Measurements from ENCODE around the gene HACE1.
"Not testable (repeated sequence)": the region's sequence is repeated elsewhere in the genome, so short reads cannot be mapped to it uniquely, and the experiment has no call there.

The HACE1 gene

GRCh38 chr6:104837158-104837557 lies 22.6 kb downstream of the HACE1 start:
- no peak for DNase-seq
- in situ Hi-C loops (cut with HindIII; ENCODE audit: low pct_ligation_motif_present, low pct_unique_long_range_greater_than_20kb, low sequenced_read_pairs) = no loop called here

DNA sequence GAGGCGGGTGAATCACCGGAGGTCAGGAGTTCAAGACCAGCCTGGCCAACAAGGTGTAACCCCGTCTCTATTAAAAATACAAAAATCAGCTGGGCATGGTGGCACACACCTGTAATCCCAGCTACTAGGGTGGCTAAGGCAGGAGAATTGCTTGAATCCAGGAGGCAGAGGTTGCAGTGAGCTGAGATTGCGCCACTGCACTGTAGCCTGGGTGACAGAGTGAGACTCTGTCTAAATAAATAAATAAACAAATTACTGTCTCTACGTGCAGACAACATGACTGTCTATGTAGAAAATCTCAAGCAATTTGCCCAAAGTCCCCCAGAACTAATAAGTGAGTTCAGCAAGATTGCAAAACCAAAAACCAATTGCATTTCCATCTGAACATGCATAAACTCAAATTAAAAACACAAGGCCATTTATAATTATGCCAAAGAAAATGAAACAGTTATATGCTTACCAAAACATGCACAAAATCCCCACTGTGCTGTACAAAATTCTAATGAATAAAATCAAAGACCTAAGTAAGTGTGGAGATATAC lies 23.2 kb downstream of the HACE1 start:
- DNase-seq; in situ Hi-C loops (cut with HindIII; ENCODE audit: low pct_ligation_motif_present, low pct_unique_long_range_greater_than_20kb, low sequenced_read_pairs): not testable (repeated sequence)

DNA sequence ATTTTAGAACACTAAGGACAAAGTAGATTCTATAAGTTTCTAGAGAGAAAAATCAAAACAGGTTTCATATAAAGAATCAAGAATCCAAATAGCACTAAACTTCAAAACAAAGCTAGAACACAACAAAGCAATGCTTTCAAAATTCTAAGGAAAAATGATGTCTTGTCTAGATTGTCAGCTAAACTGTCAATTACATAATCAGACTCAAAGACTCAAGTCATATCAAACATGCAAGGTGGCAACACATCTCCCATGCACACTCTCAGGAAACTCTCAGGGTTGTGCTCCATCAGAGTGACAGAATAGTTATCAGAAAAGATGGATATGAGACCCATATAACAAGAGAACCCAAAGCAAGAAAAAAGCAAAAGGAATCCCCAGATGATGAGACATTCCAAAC lies 23.9 kb downstream of the HACE1 start:
- no peak for DNase-seq
- in situ Hi-C loops (cut with HindIII; ENCODE audit: low pct_ligation_motif_present, low pct_unique_long_range_greater_than_20kb, low sequenced_read_pairs) = no loop called here

GRCh38 chr6:104829183-104829958 lies 30.3 kb downstream of the HACE1 start:
- in situ Hi-C loops (cut with HindIII; ENCODE audit: low pct_ligation_motif_present, low pct_unique_long_range_greater_than_20kb, low sequenced_read_pairs) = no loop called here
- DNase-seq = no peak

GRCh38 chr6:104828478-104828877 lies 31.2 kb downstream of the HACE1 start:
- in situ Hi-C loops (cut with HindIII; ENCODE audit: low pct_ligation_motif_present, low pct_unique_long_range_greater_than_20kb, low sequenced_read_pairs) = no loop called here

DNA sequence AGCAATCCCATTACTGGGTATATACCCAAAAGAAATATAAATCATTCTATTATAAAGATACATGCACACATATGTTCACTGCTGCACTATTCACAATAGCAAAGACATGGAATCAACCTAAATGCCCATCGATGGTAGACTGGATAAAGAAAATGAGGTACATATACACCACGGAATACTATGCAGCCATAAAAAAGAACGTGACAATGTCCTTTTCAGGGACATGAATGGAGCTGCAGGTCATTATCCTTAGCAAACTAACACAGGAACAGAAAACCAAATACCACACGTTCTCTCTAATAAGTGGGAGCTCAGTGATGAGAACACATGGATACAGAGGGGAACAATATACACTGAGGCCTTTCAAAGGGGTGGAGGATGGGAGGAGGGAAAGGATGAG lies 38.9 kb downstream of the HACE1 start:
- in situ Hi-C loops (cut with HindIII; ENCODE audit: low pct_ligation_motif_present, low pct_unique_long_range_greater_than_20kb, low sequenced_read_pairs); DNase-seq: not testable (repeated sequence)

More at GRCh38 chr6:104828478-104828877, 31.2 kb downstream of the HACE1 start:
- DNase-seq = no peak

GRCh38 chr6:104816125-104816524 lies 43.6 kb downstream of the HACE1 start:
- DNase-seq = no peak
- in situ Hi-C loops (cut with HindIII; ENCODE audit: low pct_ligation_motif_present, low pct_unique_long_range_greater_than_20kb, low sequenced_read_pairs) = no loop called here

DNA sequence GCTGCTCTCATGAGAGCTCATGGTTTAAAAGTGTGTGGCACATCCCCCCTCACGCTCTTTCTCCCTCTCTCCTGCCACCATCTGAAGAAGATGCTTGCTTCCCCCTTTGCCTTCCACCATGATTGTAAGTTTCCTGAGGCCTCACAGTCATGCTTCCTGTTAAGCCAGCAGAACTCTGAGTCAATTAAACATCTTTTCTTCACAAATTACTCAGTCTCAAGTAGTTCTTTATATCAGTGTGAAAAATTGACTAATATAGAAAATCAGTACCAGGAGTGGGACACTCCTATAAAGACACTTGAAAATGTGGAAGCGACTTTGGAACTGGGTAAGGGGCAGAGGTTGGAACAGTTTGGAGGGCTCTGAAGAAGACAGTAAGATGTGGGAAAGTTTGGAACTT lies 45.0 kb downstream of the HACE1 start:
- in situ Hi-C loops (cut with HindIII; ENCODE audit: low pct_ligation_motif_present, low pct_unique_long_range_greater_than_20kb, low sequenced_read_pairs) = no loop called here
- DNase-seq = no peak

DNA sequence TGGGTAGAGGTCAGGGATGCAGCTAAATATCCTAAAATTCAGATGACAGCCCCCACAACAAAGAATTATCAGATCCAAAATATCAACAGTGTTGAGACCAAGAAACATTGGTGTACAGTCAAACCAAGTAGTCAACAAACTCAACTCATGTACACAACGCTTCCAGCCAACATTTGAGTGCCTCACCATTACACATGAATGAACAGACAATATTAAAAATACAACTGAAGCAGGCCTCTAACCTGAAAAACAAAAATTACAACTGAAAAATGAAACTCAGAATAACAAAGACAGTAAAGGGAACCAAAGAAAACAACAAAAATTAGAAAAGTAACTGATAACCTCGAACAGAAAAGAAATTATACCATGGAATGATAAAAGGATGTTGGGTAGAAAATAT lies 46.2 kb downstream of the HACE1 start:
- in situ Hi-C loops (cut with HindIII; ENCODE audit: low pct_ligation_motif_present, low pct_unique_long_range_greater_than_20kb, low sequenced_read_pairs) = no loop called here
- DNase-seq = no peak

DNA sequence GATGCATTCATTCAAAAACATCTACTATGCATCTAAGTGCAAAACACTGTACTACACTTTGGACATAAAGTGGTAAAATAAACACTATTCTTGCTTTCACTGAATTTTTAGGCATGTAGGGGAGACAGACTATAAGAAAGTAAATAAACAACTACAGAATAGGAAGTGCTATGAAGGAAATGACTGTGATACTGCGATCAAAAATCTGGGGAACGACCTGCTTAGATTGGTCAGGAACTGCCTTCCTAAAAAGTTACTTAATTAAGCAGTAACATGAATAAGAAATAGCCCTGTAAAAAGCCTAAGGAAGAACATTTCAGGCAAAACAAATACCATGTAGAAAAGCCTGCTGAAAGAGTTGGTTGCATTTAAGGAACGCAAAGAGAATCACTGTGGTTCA lies 50.6 kb downstream of the HACE1 start:
- DNase-seq = no peak
- in situ Hi-C loops (cut with HindIII; ENCODE audit: low pct_ligation_motif_present, low pct_unique_long_range_greater_than_20kb, low sequenced_read_pairs) = no loop called here

DNA sequence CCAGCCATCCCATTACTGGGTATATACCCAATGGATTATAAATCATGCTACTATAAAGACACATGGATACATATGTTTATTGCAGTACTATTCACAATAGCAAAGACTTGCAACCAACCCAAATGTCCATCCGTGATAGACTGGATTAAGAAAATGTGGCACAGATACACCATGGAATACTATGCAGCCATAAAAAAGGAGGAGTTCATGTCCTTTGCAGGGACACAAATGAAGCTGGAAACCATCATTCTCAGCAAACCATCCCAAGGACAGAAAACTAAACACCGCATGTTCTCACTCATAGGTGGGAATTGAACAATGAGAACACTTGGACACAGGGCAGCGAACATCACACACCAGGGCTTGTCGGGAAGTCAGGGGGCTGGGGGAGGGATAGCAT lies 54.4 kb downstream of the HACE1 start:
- in situ Hi-C loops (cut with HindIII; ENCODE audit: low pct_ligation_motif_present, low pct_unique_long_range_greater_than_20kb, low sequenced_read_pairs); DNase-seq: not testable (repeated sequence)

- DNase-seq = no peak
- in situ Hi-C loops (cut with HindIII; ENCODE audit: low pct_ligation_motif_present, low pct_unique_long_range_greater_than_20kb, low sequenced_read_pairs) = no loop called here
These were observed 60.5 kb downstream of the HACE1 start for GRCh38 chr6:104799134-104799657.

DNA sequence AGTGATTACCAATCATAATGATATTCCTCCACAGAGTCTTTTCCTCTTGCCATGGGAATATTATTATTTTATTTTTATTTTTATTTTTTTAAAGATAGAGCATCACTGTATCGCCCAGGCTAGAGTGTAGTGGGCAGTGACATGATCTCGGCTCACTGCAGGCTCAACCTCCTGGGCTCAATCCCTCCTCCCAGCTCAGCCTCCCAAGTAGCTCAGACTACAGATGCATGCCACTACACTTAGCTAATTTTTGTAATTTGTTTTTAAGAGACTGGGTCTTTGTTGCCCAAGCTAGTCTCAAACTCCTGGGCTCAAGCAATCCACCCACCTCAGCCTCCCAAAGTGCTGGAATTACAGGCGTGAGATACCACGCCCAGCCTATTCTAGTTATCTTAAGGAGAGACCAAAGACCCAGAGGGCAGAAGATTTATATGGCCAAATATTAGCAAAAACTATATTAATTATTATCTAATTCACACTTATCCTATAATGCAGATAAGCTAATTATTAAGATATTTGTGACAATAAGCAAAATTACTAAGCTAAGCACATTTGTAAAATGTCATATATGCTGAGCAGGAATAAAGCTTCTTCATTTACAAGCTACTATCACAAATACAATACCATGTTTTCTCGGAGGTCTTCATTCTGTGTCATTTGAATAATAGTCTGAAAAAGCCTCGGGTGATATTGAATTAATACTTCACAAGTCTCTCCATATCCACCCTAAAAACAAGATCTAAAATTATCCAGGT lies 63.5 kb downstream of the HACE1 start:
- in situ Hi-C loops (cut with HindIII; ENCODE audit: low pct_ligation_motif_present, low pct_unique_long_range_greater_than_20kb, low sequenced_read_pairs) = no loop called here
- no peak for DNase-seq

DNA sequence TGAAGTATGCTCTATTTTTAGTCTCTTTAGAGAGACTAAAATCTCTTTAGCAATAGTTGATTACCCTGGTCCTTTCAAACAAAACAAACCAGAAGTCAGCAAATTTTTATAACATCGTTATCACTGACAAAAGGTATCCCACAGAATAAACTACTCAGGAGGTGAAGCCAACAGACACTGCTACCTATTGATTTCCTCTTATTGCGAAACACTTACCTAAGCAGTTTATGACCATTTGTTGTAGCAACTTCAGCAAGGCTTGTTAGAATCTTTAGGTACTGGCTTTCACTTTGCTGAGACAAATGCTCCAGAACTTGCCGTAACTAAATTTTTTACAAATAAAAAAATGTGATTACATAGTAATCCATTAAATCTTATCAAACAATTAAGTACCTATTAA lies 64.4 kb downstream of the HACE1 start:
- in situ Hi-C loops (cut with HindIII; ENCODE audit: low pct_ligation_motif_present, low pct_unique_long_range_greater_than_20kb, low sequenced_read_pairs) = no loop called here
- DNase-seq = no peak

DNA sequence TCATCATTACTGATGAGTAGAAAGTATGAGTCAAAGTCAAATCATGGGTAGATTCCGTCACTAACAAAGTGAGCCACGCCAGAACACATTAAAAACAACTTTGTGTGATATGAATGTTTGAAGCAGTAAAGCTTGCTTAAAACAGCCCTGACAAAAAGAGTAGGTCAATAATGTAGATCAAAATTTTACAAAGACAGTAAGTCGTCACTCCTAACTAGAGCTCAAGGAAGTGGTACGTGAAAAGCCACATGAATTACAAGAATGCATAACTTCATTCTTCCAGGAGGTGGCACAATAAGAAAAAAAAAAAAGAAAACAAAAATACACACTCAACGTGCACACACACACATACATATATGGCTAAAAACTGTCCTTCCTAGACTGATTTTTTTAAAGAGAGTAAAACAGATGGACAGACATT lies 69.9 kb downstream of the HACE1 start:
- peak; percentile 69 for DNase-seq
- in situ Hi-C loops (cut with HindIII; ENCODE audit: low pct_ligation_motif_present, low pct_unique_long_range_greater_than_20kb, low sequenced_read_pairs) = no loop called here

GRCh38 chr6:104788400-104788799 lies 71.3 kb downstream of the HACE1 start:
- in situ Hi-C loops (cut with HindIII; ENCODE audit: low pct_ligation_motif_present, low pct_unique_long_range_greater_than_20kb, low sequenced_read_pairs) = no loop called here
- DNase-seq = no peak

DNA sequence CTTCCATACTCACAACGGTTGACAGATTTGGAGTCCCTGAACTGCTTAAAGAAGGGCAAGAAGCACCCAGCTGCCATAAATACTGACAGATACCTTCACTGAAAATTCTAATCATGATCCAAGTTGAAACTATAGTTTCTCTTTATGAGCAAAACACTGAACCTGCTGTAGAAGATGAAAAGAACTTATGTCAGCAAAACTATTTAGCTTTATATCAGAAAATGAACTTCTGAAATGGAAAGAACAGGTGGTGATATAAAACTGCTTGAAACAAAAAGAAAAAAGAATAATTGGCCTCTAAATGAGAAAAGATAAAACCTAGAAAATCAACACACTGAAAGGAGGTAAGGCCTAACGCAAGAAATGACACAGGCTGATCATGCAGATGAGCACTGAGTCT lies 72.4 kb downstream of the HACE1 start:
- no peak for DNase-seq
- in situ Hi-C loops (cut with HindIII; ENCODE audit: low pct_ligation_motif_present, low pct_unique_long_range_greater_than_20kb, low sequenced_read_pairs) = no loop called here

DNA sequence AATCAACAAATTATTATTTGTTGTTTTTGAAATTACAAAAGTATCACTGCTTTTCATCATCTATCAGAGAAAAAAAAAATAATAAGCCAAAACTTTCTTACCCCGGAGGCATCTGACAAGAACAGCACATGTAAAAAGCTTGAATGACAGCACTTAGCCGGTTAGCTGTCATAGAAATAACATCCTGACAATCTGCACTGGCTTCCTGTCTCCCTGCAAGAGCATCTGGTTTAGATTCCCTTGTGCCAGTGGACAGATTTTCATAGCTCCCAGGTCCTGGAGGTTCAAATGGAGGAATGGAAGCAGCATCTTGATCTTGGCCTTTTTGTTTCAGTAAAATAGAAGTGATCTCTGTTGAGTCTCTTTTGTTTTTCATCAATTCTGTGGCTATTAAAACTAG lies 74.8 kb downstream of the HACE1 start:
- DNase-seq = no peak
- in situ Hi-C loops (cut with HindIII; ENCODE audit: low pct_ligation_motif_present, low pct_unique_long_range_greater_than_20kb, low sequenced_read_pairs) = no loop called here

DNA sequence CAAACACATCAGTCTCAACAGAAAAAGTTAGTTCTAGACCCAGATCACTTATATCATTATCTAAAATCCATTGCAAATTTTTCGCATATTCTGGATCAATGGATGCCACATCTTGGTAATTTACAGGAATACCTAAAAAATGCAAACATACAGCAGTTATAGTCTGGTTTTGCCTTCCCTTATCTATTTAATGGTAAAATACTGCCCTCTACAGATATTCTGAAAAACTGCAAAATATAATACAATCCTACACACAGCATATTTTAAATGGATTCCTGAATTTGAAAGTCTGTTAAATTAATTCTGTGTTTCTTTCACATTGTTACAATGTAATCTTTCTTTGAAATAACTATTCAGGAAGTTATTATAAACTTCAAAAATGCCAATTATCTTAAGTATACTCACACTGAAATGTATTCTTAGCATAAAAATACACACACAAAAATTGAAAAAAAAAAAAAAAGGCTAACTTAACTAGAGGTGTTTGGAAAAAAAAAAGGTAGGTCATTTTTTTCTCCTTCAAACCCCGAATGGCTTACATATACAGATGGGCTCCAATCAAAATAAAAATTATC lies 88.4 kb downstream of the HACE1 start:
- in situ Hi-C loops (cut with HindIII; ENCODE audit: low pct_ligation_motif_present, low pct_unique_long_range_greater_than_20kb, low sequenced_read_pairs) = no loop called here
- DNase-seq = peak; percentile 40

Data from ACHN (cell line).